ENCODE data around the gene EPHA2. TPM values are rescaled to one million over a fixed set of nuclear protein-coding genes. Genes with fewer than 3 reads are reported as not detected.

EPHA2 gene
- total and polyA plus RNA-seq, 2 experiments from 2014 or later: 7.5 to 51.2 TPM

DNA sequence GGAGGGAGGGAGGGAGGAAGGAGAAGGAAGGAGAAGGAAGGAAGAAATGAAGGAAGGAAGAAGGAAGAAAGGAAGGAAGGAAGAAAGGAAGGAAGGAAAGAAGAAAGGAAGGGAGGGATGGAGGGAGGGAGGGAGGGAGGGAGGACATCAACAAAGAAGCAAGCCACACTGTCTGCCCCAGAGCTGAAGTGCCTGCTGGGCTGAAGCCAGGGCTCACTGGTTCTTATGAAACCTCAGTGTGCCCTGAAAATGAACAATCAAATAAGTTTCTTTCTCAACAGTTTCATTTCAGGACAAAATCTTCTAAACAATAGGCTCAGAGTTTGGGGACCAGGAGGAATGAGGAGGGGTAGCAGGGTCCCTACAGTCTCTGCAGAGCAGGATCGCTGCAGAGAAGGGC, 35.4 kb upstream of the EPHA2 start:
- Histone ChIP-seq H3K9me2 (ENCODE audit: insufficient read depth) (no peaks in the 10 kb centered on the region), H2AFZ (no peak overlapping the region), H3K4me1 (ENCODE audit: insufficient read depth) (no peaks in the 10 kb centered on the region), H3K27ac (ENCODE audit: low read depth) (no peak overlapping the region), H3K79me2 (replicated peaks; ENCODE audit: insufficient read depth) (no peaks in the 10 kb centered on the region), H3K27me3 (ENCODE audit: insufficient read depth) (no peaks in the 10 kb centered on the region), H3K36me3 (ENCODE audit: insufficient read depth) (no peaks in the 10 kb centered on the region), H4K20me1 (replicated peaks; ENCODE audit: insufficient read depth) (no peaks in the 10 kb centered on the region), H3F3A (replicated peaks; ENCODE audit: low read depth) (no peaks in the 10 kb centered on the region), H3K4me2 (no peak overlapping the region), H3K4me3 (no peak overlapping the region)
- Mint-ChIP-seq H3K4me1 (no peaks in the 10 kb centered on the region; the same call in 2 of the 3 replicates), H3K9me3 (no peaks in the 10 kb centered on the region), H3K4me3 (no peak overlapping the region), H3K27me3 (ENCODE audit: insufficient read depth, low read depth, poor library complexity) (peaks cover 4% of the 10 kb centered on the region), H3K36me3 (ENCODE audit: low read depth) (peaks cover under 1% of the 10 kb centered on the region; the same call in 2 of the 3 replicates), H3K27ac (no peak overlapping the region)
- no peak for DNase-seq (ENCODE audit: low spot score)
- ATAC-seq: no peak
- TF ChIP-seq, protein P1, sequence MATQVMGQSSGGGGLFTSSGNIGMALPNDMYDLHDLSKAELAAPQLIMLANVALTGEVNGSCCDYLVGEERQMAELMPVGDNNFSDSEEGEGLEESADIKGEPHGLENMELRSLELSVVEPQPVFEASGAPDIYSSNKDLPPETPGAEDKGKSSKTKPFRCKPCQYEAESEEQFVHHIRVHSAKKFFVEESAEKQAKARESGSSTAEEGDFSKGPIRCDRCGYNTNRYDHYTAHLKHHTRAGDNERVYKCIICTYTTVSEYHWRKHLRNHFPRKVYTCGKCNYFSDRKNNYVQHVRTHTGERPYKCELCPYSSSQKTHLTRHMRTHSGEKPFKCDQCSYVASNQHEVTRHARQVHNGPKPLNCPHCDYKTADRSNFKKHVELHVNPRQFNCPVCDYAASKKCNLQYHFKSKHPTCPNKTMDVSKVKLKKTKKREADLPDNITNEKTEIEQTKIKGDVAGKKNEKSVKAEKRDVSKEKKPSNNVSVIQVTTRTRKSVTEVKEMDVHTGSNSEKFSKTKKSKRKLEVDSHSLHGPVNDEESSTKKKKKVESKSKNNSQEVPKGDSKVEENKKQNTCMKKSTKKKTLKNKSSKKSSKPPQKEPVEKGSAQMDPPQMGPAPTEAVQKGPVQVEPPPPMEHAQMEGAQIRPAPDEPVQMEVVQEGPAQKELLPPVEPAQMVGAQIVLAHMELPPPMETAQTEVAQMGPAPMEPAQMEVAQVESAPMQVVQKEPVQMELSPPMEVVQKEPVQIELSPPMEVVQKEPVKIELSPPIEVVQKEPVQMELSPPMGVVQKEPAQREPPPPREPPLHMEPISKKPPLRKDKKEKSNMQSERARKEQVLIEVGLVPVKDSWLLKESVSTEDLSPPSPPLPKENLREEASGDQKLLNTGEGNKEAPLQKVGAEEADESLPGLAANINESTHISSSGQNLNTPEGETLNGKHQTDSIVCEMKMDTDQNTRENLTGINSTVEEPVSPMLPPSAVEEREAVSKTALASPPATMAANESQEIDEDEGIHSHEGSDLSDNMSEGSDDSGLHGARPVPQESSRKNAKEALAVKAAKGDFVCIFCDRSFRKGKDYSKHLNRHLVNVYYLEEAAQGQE (IDR thresholded peaks at IDR 0.05; ENCODE audit: unreplicated experiment): no peak
- TF ChIP-seq JUNB (IDR thresholded peaks at IDR 0.05; ENCODE audit: unreplicated experiment) (no peak), ZNF331 (CRISPR knock-in tag; IDR thresholded peaks at IDR 0.05; ENCODE audit: low read depth) (no peak), ZNF114 (CRISPR knock-in tag; IDR thresholded peaks at IDR 0.05) (no peak), STAT1 (IDR thresholded peaks at IDR 0.05; ENCODE audit: unreplicated experiment) (no peak), EZH2 (IDR thresholded peaks at IDR 0.05; ENCODE audit: low read depth, unreplicated experiment) (no peak), NANOG (IDR thresholded peaks at IDR 0.05; ENCODE audit: borderline replicate concordance) (no peak), EZH2phosphoT487 (IDR thresholded peaks at IDR 0.05; ENCODE audit: unreplicated experiment) (no peak), POLR2AphosphoS5 (IDR thresholded peaks at IDR 0.05; ENCODE audit: low read depth) (no peak), CREB1 (CRISPR knock-in tag; IDR thresholded peaks at IDR 0.05; ENCODE audit: low read depth) (no peak)
- TF ChIP-seq, protein P2, sequence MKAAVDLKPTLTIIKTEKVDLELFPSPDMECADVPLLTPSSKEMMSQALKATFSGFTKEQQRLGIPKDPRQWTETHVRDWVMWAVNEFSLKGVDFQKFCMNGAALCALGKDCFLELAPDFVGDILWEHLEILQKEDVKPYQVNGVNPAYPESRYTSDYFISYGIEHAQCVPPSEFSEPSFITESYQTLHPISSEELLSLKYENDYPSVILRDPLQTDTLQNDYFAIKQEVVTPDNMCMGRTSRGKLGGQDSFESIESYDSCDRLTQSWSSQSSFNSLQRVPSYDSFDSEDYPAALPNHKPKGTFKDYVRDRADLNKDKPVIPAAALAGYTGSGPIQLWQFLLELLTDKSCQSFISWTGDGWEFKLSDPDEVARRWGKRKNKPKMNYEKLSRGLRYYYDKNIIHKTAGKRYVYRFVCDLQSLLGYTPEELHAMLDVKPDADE (IDR thresholded peaks at IDR 0.05): no peak
- TF ChIP-seq, protein P3, sequence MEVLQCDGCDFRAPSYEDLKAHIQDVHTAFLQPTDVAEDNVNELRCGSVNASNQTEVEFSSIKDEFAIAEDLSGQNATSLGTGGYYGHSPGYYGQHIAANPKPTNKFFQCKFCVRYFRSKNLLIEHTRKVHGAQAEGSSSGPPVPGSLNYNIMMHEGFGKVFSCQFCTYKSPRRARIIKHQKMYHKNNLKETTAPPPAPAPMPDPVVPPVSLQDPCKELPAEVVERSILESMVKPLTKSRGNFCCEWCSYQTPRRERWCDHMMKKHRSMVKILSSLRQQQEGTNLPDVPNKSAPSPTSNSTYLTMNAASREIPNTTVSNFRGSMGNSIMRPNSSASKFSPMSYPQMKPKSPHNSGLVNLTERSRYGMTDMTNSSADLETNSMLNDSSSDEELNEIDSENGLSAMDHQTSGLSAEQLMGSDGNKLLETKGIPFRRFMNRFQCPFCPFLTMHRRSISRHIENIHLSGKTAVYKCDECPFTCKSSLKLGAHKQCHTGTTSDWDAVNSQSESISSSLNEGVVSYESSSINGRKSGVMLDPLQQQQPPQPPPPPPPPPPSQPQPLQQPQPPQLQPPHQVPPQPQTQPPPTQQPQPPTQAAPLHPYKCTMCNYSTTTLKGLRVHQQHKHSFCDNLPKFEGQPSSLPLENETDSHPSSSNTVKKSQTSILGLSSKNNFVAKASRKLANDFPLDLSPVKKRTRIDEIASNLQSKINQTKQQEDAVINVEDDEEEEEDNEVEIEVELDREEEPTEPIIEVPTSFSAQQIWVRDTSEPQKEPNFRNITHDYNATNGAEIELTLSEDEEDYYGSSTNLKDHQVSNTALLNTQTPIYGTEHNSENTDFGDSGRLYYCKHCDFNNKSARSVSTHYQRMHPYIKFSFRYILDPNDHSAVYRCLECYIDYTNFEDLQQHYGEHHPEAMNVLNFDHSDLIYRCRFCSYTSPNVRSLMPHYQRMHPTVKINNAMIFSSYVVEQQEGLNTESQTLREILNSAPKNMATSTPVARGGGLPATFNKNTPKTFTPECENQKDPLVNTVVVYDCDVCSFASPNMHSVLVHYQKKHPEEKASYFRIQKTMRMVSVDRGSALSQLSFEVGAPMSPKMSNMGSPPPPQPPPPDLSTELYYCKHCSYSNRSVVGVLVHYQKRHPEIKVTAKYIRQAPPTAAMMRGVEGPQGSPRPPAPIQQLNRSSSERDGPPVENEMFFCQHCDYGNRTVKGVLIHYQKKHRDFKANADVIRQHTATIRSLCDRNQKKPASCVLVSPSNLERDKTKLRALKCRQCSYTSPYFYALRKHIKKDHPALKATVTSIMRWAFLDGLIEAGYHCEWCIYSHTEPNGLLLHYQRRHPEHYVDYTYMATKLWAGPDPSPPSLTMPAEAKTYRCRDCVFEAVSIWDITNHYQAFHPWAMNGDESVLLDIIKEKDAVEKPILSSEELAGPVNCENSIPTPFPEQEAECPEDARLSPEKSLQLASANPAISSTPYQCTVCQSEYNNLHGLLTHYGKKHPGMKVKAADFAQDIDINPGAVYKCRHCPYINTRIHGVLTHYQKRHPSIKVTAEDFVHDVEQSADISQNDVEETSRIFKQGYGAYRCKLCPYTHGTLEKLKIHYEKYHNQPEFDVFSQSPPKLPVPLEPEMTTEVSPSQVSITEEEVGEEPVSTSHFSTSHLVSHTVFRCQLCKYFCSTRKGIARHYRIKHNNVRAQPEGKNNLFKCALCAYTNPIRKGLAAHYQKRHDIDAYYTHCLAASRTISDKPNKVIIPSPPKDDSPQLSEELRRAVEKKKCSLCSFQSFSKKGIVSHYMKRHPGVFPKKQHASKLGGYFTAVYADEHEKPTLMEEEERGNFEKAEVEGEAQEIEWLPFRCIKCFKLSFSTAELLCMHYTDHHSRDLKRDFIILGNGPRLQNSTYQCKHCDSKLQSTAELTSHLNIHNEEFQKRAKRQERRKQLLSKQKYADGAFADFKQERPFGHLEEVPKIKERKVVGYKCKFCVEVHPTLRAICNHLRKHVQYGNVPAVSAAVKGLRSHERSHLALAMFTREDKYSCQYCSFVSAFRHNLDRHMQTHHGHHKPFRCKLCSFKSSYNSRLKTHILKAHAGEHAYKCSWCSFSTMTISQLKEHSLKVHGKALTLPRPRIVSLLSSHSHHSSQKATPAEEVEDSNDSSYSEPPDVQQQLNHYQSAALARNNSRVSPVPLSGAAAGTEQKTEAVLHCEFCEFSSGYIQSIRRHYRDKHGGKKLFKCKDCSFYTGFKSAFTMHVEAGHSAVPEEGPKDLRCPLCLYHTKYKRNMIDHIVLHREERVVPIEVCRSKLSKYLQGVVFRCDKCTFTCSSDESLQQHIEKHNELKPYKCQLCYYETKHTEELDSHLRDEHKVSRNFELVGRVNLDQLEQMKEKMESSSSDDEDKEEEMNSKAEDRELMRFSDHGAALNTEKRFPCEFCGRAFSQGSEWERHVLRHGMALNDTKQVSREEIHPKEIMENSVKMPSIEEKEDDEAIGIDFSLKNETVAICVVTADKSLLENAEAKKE (CRISPR knock-in tag; IDR thresholded peaks at IDR 0.05): no peak
- TF ChIP-seq, protein P4, sequence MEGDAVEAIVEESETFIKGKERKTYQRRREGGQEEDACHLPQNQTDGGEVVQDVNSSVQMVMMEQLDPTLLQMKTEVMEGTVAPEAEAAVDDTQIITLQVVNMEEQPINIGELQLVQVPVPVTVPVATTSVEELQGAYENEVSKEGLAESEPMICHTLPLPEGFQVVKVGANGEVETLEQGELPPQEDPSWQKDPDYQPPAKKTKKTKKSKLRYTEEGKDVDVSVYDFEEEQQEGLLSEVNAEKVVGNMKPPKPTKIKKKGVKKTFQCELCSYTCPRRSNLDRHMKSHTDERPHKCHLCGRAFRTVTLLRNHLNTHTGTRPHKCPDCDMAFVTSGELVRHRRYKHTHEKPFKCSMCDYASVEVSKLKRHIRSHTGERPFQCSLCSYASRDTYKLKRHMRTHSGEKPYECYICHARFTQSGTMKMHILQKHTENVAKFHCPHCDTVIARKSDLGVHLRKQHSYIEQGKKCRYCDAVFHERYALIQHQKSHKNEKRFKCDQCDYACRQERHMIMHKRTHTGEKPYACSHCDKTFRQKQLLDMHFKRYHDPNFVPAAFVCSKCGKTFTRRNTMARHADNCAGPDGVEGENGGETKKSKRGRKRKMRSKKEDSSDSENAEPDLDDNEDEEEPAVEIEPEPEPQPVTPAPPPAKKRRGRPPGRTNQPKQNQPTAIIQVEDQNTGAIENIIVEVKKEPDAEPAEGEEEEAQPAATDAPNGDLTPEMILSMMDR (conservative IDR thresholded peaks at IDR 0.05; ENCODE audit: low read depth in 2 of 2): no peak

Data from GM23338 (cell line).